K562 (cell line): ENCODE results near the gene RAB3C. TPM values are rescaled to one million over a fixed set of nuclear protein-coding genes. Genes with fewer than 3 reads are reported as not detected.

Experiments
- ATAC-seq: fragments of 200-7000 bp; cut with Tn5 transposase; 3 replicates; pipeline ENCODE4 v1.9.1; 2020; ENCODE audit warnings: moderate library complexity
- BruUV-seq: library from RNA; stranded (reverse); fragments of 400-500 nt; replicated peaks from 2 replicates; lab custom pipeline; 2021; lab: Mats Ljungman, UMichigan
- CTCF ChIA-PET: fragments of 300-600 bp; formaldehyde crosslinking; extraction: SDS; loops from one replicate; lab custom pipeline; 2021; ENCODE audit warnings: low intra/inter-chr PET ratio; lab: Yijun Ruan, JAX
- POLR2A ChIA-PET: fragments of 300-600, 350-650 bp; sonication (Branson Sonifier 250); formaldehyde crosslinking; extraction: SDS; loops from one replicate; lab custom pipeline; 2021; ENCODE audit warnings: antibody characterized with exemption, inconsistent platforms; lab: Yijun Ruan, JAX
- DNase-seq, 4 experiments: peaks; one replicate each; pipeline versions ENCODE4 v3.0.0 to v3.0.0-alpha.2; 2011 to 2018; ENCODE audit warnings: low spot score in 3 of 4, mixed read lengths in 3 of 4; ENCODE audit errors: extremely low read depth in 1 of 4
- FAIRE-seq: peaks from 2 replicates; lab custom pipeline; 2011; peaks lifted over from hg19 to GRCh38; lab: Jason Lieb, UNC
- H2AFZ ChIP-seq: 2 replicates; pipeline ENCODE4 v1.6.0; 2011; ENCODE audit warnings: low read depth, low read length, control low read depth, inconsistent platforms
- H3K27ac ChIP-seq: fragments of 200-600 bp; 3 replicates; pipeline ENCODE4 v1.8.0; 2011; ENCODE audit warnings: low read depth, mild to moderate bottlenecking, control low read depth, inconsistent platforms, low read length, moderate library complexity, mixed read lengths; ENCODE audit errors: extremely low read depth
- H3K27me3 ChIP-seq, 2 experiments: fragments of 300-600 bp in 1 of 2; 2 replicates in 1 of 2; 3 replicates in 1 of 2; pipeline versions ENCODE4 v1.6.0 to v1.8.0; 2011; ENCODE audit warnings: inconsistent platforms in 2 of 2, low read length in 2 of 2, mild to moderate bottlenecking in 1 of 2, mixed read lengths in 1 of 2, moderate library complexity in 1 of 2; ENCODE audit not compliant: control insufficient read depth in 2 of 2, insufficient read depth in 2 of 2
- H3K36me3 ChIP-seq: fragments of 300-600 bp; 3 replicates; pipeline ENCODE4 v1.8.0; 2011; ENCODE audit warnings: mild to moderate bottlenecking, low read length, inconsistent platforms; ENCODE audit not compliant: control insufficient read depth, insufficient read depth
- H3K4me1 ChIP-seq, 2 experiments: fragments of 200-600 bp in 1 of 2; replicated peaks in 1 of 2; 2 replicates in 1 of 2; 3 replicates in 1 of 2; pipeline versions ENCODE4 v1.5.1 to v1.8.0; 2011; ENCODE audit warnings: inconsistent platforms in 2 of 2, low read length in 2 of 2, mild to moderate bottlenecking in 1 of 2, mixed read lengths in 1 of 2, moderate library complexity in 1 of 2; ENCODE audit not compliant: control insufficient read depth in 2 of 2, insufficient read depth in 2 of 2
- H3K4me2 ChIP-seq: 2 replicates; pipeline ENCODE4 v1.6.1; 2011; ENCODE audit warnings: low read length, control low read depth, inconsistent platforms, mixed read lengths; ENCODE audit not compliant: insufficient read depth
- H3K4me3 ChIP-seq: fragments of 200-600 bp; sonication (generic), shearing (Covaris generic); 2 replicates; pipeline ENCODE4 v1.5.1; 2016; ENCODE audit warnings: control low read depth, inconsistent platforms
- H3K79me2 ChIP-seq: fragments of 200-600 bp; 3 replicates; pipeline ENCODE4 v1.8.0; 2011; ENCODE audit warnings: low read length, inconsistent platforms; ENCODE audit not compliant: control insufficient read depth, insufficient read depth
- H3K9ac ChIP-seq, 2 experiments: 2 replicates each; pipeline versions ENCODE4 v1.6.0 to v1.6.1; 2011; ENCODE audit warnings: low read depth in 2 of 2, low read length in 2 of 2, control low read depth in 1 of 2, inconsistent platforms in 1 of 2, mild to moderate bottlenecking in 1 of 2, mixed read lengths in 1 of 2; ENCODE audit not compliant: insufficient read depth in 1 of 2
- H3K9me1 ChIP-seq: one replicate; pipeline ENCODE4 v1.6.0; 2011; ENCODE audit warnings: inconsistent platforms, mild to moderate bottlenecking, low read length, moderate library complexity; ENCODE audit not compliant: control insufficient read depth, insufficient read depth
- H3K9me3 ChIP-seq: replicated peaks from 2 replicates; pipeline ENCODE4 v1.5.1; 2011; ENCODE audit warnings: low read depth, low read length, inconsistent platforms; ENCODE audit not compliant: control insufficient read depth, insufficient read depth
- H4K20me1 ChIP-seq: replicated peaks from 2 replicates; pipeline ENCODE4 v1.6.1; 2011; ENCODE audit warnings: low read length, inconsistent platforms, mixed read lengths; ENCODE audit not compliant: control insufficient read depth, insufficient read depth
- CTCF ChIP-seq, 3 experiments: IDR thresholded peaks in 2 of 3; conservative IDR thresholded peaks in 1 of 3; 2 replicates each; pipeline ENCODE4 v1.5.1; 2011 to 2012; ENCODE audit warnings: low read length in 3 of 3, mild to moderate bottlenecking in 3 of 3, control low read depth in 2 of 3, improper control_type of control experiment in 1 of 3, inconsistent platforms in 1 of 3, low read depth in 1 of 3, mixed read lengths in 1 of 3, moderate library complexity in 1 of 3; ENCODE audit not compliant: insufficient read depth in 2 of 3
- DMBX1 ChIP-seq: fragments of 250-450 bp; sonication (Bioruptor Pico); IDR thresholded peaks from 2 replicates; pipeline ENCODE4 v1.8.0; 2022; ENCODE audit warnings: inconsistent platforms, mild to moderate bottlenecking, moderate library complexity, borderline replicate concordance
- EGR1 ChIP-seq: fragments of 450-650 bp; conservative IDR thresholded peaks from 2 replicates; pipeline ENCODE4 v1.6.1; 2017; ENCODE audit warnings: mild to moderate bottlenecking
- ERF ChIP-seq: fragments of 450-650 bp; formaldehyde crosslinking; IDR thresholded peaks from 2 replicates; pipeline ENCODE4 v1.4.0; 2020; ENCODE audit warnings: mild to moderate bottlenecking, mixed read lengths
- MBD2 ChIP-seq: sonication (generic); IDR thresholded peaks from 2 replicates; pipeline ENCODE4 v1.6.1; 2016; ENCODE audit warnings: low read depth, borderline replicate concordance
- MTA1 ChIP-seq: fragments of 450-650 bp; IDR thresholded peaks from 2 replicates; pipeline ENCODE4 v1.6.1; 2017; ENCODE audit warnings: borderline replicate concordance
- NFE2L1 ChIP-seq: fragments of 450-650 bp; IDR thresholded peaks from 2 replicates; pipeline ENCODE4 v1.6.1; 2016; ENCODE audit warnings: missing genetic modification characterization, low read depth, mild to moderate bottlenecking, missing compliant biosample characterization, moderate library complexity, borderline replicate concordance
- POLR2G ChIP-seq: fragments of 200-400 bp; formaldehyde crosslinking; IDR thresholded peaks from 2 replicates; pipeline ENCODE4 v1.6.1; 2017; ENCODE audit warnings: low read depth, mild to moderate bottlenecking, antibody characterized with exemption, low read length, moderate library complexity
- RAD21 ChIP-seq, 2 experiments: fragments of 250-450 bp in 1 of 2; fragments of 450-650 bp in 1 of 2; sonication (Bioruptor Pico) in 1 of 2; formaldehyde crosslinking in 1 of 2; IDR thresholded peaks in 1 of 2; conservative IDR thresholded peaks in 1 of 2; 2 replicates each; pipeline versions ENCODE4 v1.4.0 to v1.8.0; 2020 to 2022; ENCODE audit warnings: mild to moderate bottlenecking in 2 of 2, moderate library complexity in 1 of 2
- SMC3 ChIP-seq: conservative IDR thresholded peaks from 2 replicates; pipeline ENCODE4 v1.6.1; 2011; ENCODE audit warnings: low read depth, low read length, improper control_type of control experiment; ENCODE audit not compliant: insufficient read depth
- WHSC1 ChIP-seq: IDR thresholded peaks from one replicate; pipeline ENCODE4 v1.6.1; 2012; ENCODE audit warnings: low read length, control low read depth, inconsistent platforms
- ZNF764 ChIP-seq: fragments of 250-450 bp; sonication (Bioruptor Pico); IDR thresholded peaks from 2 replicates; pipeline ENCODE4 v1.4.0; 2020; ENCODE audit warnings: low read depth, mild to moderate bottlenecking, moderate library complexity
- WGBS: fragments of 100-300 bp; shearing (Covaris generic); methylation state at CpG from one replicate; pipeline ENCODE4 v1.1.6; 2016; ENCODE audit warnings: low coverage, mixed read lengths; ENCODE audit not compliant: insufficient coverage; ENCODE audit errors: missing lambda C conversion rate; 5-methylcytosine and 5-hydroxymethylcytosine counted together
- in situ Hi-C: fragments of 300-500 bp; cut with MboI; formaldehyde crosslinking; loops from 4 replicates; pipeline ENCODE4 v1.15.0; 2018; ENCODE audit warnings: inconsistent platforms, mixed read lengths
- intact Hi-C: fragments of 100-400 bp; cut with micrococcal nuclease; formaldehyde crosslinking; loops from 2 replicates; pipeline ENCODE4 v1.14.2; 2022
- polyA plus RNA-seq, 8 experiments: library from polyadenylated mRNA; depleted of rRNA in 4 of 8; stranded (reverse) in 5 of 8; unstranded in 3 of 8; fragments of >200 nt; fragmentation: Nextera tagmentation in 2 of 8; fragmentation: Illumina TruSeq in 1 of 8; extraction: Ambion mirVana in 2 of 8; extraction: Trizol in 1 of 8; gene quantifications; 2 replicates each; pipeline versions ENCODE4 v1.2.1 to v1.2.3, GENCODE V29; 2011 to 2014; ENCODE audit warnings: inconsistent platforms in 1 of 8, missing spikeins in 1 of 8
- total RNA-seq, 7 experiments: library from RNA; depleted of rRNA in 6 of 7; stranded (reverse); fragments of >200 nt in 6 of 7; fragmentation: Illumina TruSeq in 2 of 7; extraction: Trizol in 2 of 7; gene quantifications; 2 replicates each; pipeline versions ENCODE4 v1.2.1 to v1.2.3, GENCODE V29; 2011 to 2021; ENCODE audit warnings: low replicate concordance in 1 of 7
- TF ChIP-seq, protein P1 (sequence below): fragments of 250-450 bp; sonication (Bioruptor Pico); IDR thresholded peaks from 2 replicates; pipeline ENCODE4 v1.5.0; 2020; ENCODE audit warnings: mild to moderate bottlenecking
- TF ChIP-seq, protein P2 (sequence below): fragments of 450-650 bp; IDR thresholded peaks from 2 replicates; pipeline ENCODE4 v1.6.1; 2014; ENCODE audit warnings: low read depth, mild to moderate bottlenecking, moderate library complexity, borderline replicate concordance
- TF ChIP-seq, protein P3 (sequence below): fragments of 450-650 bp; formaldehyde crosslinking; IDR thresholded peaks from 2 replicates; pipeline ENCODE4 v1.4.0; 2022; ENCODE audit warnings: mild to moderate bottlenecking, moderate library complexity

The RAB3C gene
- total and polyA plus RNA-seq, 9 of the 15 experiments (the other 6 are each of a cell fraction or from before 2014, with no cell fraction given), result not detected

- in situ Hi-C loops (loop anchor here (25.0 kb wide), 1 partner anchor 1559 kb away; no protein-coding TSS in a partner anchor), intact Hi-C loops (no loop called here)
- H2AFZ ChIP-seq, result no peak overlapping the region
- H3K4me2 ChIP-seq, result no peak overlapping the region
- no TSS peak for BruUV-seq
- WGBS, result 4% methylated on average over 3 of the region's 3 CpGs
- DNase-seq, result peak; percentile 11 to 38 (median 21)
- FAIRE-seq, result no peak
- H3K79me2 ChIP-seq, result no peaks in the 10 kb centered on the region
- no peaks in the 10 kb centered on the region for H3K9me1 ChIP-seq
- no peak overlapping the region for H3K27ac ChIP-seq
- no peaks in the 10 kb centered on the region for H3K27me3 ChIP-seq
- ATAC-seq, result peak; percentile 41; the same call in 1 of the 3 replicates
- ChIA-PET POLR2A (no interaction called here), CTCF (interaction anchor here (0.6 to 0.7 kb wide), 2 partner anchors 20 to 317 kb away, joined by 3 read pairs; no protein-coding TSS in a partner anchor)
- no peaks in the 10 kb centered on the region for H3K36me3 ChIP-seq
- H4K20me1 ChIP-seq, result no peaks in the 10 kb centered on the region
- no peaks in the 10 kb centered on the region for H3K4me1 ChIP-seq
- H3K9ac ChIP-seq, result no peak overlapping the region
- H3K9me3 ChIP-seq, result no peaks in the 10 kb centered on the region
- no peak overlapping the region for H3K4me3 ChIP-seq
- 0 out of 2 replicates have a peak, but pooled peaks have one; percentile 5 for TF ChIP-seq SMC3
- peak; percentile 14 to 54 (median 36); a peak in 3 of 6 replicates for TF ChIP-seq CTCF (IDR thresholded peaks at IDR 0.05 in 2 of 3, conservative IDR thresholded peaks at IDR 0.05 in 1 of 3; ENCODE audit: insufficient read depth in 2 of 3, low read depth in 1 of 3, low read length in 3 of 3)
- TF ChIP-seq EGR1, result no peak
- TF ChIP-seq POLR2G, result no peak
- TF ChIP-seq MTA1, result no peak
- TF ChIP-seq, protein P1, sequence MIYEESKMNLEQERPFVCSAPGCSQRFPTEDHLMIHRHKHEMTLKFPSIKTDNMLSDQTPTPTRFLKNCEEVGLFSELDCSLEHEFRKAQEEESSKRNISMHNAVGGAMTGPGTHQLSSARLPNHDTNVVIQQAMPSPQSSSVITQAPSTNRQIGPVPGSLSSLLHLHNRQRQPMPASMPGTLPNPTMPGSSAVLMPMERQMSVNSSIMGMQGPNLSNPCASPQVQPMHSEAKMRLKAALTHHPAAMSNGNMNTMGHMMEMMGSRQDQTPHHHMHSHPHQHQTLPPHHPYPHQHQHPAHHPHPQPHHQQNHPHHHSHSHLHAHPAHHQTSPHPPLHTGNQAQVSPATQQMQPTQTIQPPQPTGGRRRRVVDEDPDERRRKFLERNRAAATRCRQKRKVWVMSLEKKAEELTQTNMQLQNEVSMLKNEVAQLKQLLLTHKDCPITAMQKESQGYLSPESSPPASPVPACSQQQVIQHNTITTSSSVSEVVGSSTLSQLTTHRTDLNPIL (CRISPR knock-in tag), result no peak
- TF ChIP-seq RAD21 (CRISPR knock-in tag; conservative IDR thresholded peaks at IDR 0.05 in 1 of 2, IDR thresholded peaks at IDR 0.05 in 1 of 2), result peak in 1 of 2 experiments; percentile 30; a peak in 1 of 4 replicates
- no peak for TF ChIP-seq ERF
- TF ChIP-seq WHSC1, result no peak
- TF ChIP-seq, protein P2, sequence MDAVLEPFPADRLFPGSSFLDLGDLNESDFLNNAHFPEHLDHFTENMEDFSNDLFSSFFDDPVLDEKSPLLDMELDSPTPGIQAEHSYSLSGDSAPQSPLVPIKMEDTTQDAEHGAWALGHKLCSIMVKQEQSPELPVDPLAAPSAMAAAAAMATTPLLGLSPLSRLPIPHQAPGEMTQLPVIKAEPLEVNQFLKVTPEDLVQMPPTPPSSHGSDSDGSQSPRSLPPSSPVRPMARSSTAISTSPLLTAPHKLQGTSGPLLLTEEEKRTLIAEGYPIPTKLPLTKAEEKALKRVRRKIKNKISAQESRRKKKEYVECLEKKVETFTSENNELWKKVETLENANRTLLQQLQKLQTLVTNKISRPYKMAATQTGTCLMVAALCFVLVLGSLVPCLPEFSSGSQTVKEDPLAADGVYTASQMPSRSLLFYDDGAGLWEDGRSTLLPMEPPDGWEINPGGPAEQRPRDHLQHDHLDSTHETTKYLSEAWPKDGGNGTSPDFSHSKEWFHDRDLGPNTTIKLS, result no peak
- TF ChIP-seq ZNF764, result no peak
- no peak for TF ChIP-seq MBD2
- TF ChIP-seq, protein P3, sequence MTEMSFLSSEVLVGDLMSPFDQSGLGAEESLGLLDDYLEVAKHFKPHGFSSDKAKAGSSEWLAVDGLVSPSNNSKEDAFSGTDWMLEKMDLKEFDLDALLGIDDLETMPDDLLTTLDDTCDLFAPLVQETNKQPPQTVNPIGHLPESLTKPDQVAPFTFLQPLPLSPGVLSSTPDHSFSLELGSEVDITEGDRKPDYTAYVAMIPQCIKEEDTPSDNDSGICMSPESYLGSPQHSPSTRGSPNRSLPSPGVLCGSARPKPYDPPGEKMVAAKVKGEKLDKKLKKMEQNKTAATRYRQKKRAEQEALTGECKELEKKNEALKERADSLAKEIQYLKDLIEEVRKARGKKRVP (CRISPR knock-in tag), result no peak
- no peak for TF ChIP-seq DMBX1 (CRISPR knock-in tag)
- TF ChIP-seq NFE2L1 (tag), result no peak
Measured at GRCh38 chr5:58871648-58872242, 288.9 kb downstream of the RAB3C start.
